ENCODE results near the gene PPP2R5C.

PPP2R5C gene

DNA sequence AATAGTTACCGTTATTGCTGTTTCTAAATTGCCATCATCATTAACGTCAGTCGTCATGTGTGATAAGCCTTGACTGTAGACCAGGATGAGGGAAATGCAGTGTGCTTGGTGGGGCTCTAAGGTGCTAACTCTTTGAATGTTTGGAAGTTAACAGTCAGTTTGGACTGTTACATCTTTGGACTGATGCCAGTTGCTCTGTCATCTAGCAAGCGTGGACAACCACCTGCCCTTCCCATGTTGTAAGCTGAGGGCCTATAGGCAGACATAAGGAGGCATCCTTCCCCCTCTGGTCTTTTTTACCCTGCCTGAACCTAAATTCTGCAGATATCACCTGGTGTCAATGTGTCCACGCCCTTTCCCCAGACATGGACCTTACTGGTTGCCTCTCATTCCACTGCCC lies 94.4 kb downstream of the PPP2R5C start (continued):
- no peak for TF ChIP-seq TSHZ2 (CRISPR knock-in tag; IDR thresholded peaks at IDR 0.05)
- no peak for TF ChIP-seq ZNF565 (CRISPR knock-in tag; conservative IDR thresholded peaks at IDR 0.05; ENCODE audit: low read depth)

- no peak for ATAC-seq
- TF ChIP-seq, protein P1, sequence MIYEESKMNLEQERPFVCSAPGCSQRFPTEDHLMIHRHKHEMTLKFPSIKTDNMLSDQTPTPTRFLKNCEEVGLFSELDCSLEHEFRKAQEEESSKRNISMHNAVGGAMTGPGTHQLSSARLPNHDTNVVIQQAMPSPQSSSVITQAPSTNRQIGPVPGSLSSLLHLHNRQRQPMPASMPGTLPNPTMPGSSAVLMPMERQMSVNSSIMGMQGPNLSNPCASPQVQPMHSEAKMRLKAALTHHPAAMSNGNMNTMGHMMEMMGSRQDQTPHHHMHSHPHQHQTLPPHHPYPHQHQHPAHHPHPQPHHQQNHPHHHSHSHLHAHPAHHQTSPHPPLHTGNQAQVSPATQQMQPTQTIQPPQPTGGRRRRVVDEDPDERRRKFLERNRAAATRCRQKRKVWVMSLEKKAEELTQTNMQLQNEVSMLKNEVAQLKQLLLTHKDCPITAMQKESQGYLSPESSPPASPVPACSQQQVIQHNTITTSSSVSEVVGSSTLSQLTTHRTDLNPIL (CRISPR knock-in tag; IDR thresholded peaks at IDR 0.05; ENCODE audit: low read depth) = no peak
- no peak for TF ChIP-seq RARB (CRISPR knock-in tag; IDR thresholded peaks at IDR 0.05)
- no peak for TF ChIP-seq ESRRG (CRISPR knock-in tag; IDR thresholded peaks at IDR 0.05)
These were observed 95.0 kb downstream of the PPP2R5C start for GRCh38 chr14:101856536-101856935.

GRCh38 chr14:101857226-101857625 lies 95.7 kb downstream of the PPP2R5C start:
- ATAC-seq = no peak

More at GRCh38 chr14:101857226-101857625, 95.7 kb downstream of the PPP2R5C start:
- TF ChIP-seq, protein P2, sequence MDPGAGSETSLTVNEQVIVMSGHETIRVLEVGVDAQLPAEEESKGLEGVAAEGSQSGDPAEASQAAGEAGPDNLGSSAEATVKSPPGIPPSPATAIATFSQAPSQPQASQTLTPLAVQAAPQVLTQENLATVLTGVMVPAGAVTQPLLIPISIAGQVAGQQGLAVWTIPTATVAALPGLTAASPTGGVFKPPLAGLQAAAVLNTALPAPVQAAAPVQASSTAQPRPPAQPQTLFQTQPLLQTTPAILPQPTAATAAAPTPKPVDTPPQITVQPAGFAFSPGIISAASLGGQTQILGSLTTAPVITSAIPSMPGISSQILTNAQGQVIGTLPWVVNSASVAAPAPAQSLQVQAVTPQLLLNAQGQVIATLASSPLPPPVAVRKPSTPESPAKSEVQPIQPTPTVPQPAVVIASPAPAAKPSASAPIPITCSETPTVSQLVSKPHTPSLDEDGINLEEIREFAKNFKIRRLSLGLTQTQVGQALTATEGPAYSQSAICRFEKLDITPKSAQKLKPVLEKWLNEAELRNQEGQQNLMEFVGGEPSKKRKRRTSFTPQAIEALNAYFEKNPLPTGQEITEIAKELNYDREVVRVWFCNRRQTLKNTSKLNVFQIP (CRISPR knock-in tag; IDR thresholded peaks at IDR 0.05; ENCODE audit: borderline replicate concordance, low read depth) = no peak
- TF ChIP-seq CSDC2 (CRISPR knock-in tag; IDR thresholded peaks at IDR 0.05) (no peak), ZNF565 (CRISPR knock-in tag; conservative IDR thresholded peaks at IDR 0.05; ENCODE audit: low read depth) (no peak), ZFP30 (CRISPR knock-in tag; IDR thresholded peaks at IDR 0.05) (no peak), ARNTL (CRISPR knock-in tag; IDR thresholded peaks at IDR 0.05; ENCODE audit: borderline replicate concordance, low read depth) (no peak), ZFP3 (CRISPR knock-in tag; IDR thresholded peaks at IDR 0.05) (no peak), TSHZ2 (CRISPR knock-in tag; IDR thresholded peaks at IDR 0.05) (no peak), PPARA (CRISPR knock-in tag; IDR thresholded peaks at IDR 0.05; ENCODE audit: borderline replicate concordance) (no peak), BACH2 (CRISPR knock-in tag; IDR thresholded peaks at IDR 0.05; ENCODE audit: borderline replicate concordance) (no peak), ZNF70 (CRISPR knock-in tag; IDR thresholded peaks at IDR 0.05) (no peak), ZNF8 (CRISPR knock-in tag; IDR thresholded peaks at IDR 0.05) (no peak), ZC3H10 (CRISPR knock-in tag; IDR thresholded peaks at IDR 0.05) (no peak), OSR1 (CRISPR knock-in tag; IDR thresholded peaks at IDR 0.05) (no peak), GLIS3 (CRISPR knock-in tag; IDR thresholded peaks at IDR 0.05) (no peak), SNAI2 (CRISPR knock-in tag; IDR thresholded peaks at IDR 0.05) (no peak), ESRRG (CRISPR knock-in tag; IDR thresholded peaks at IDR 0.05) (no peak)
- TF ChIP-seq, protein P3, sequence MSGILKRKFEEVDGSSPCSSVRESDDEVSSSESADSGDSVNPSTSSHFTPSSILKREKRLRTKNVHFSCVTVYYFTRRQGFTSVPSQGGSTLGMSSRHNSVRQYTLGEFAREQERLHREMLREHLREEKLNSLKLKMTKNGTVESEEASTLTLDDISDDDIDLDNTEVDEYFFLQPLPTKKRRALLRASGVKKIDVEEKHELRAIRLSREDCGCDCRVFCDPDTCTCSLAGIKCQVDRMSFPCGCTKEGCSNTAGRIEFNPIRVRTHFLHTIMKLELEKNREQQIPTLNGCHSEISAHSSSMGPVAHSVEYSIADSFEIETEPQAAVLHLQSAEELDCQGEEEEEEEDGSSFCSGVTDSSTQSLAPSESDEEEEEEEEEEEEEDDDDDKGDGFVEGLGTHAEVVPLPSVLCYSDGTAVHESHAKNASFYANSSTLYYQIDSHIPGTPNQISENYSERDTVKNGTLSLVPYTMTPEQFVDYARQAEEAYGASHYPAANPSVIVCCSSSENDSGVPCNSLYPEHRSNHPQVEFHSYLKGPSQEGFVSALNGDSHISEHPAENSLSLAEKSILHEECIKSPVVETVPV (CRISPR knock-in tag; IDR thresholded peaks at IDR 0.05) = no peak
- TF ChIP-seq, protein P1 (CRISPR knock-in tag; IDR thresholded peaks at IDR 0.05; ENCODE audit: low read depth) = no peak

Data from SK-N-SH treated with all-trans-retinoic acid at 6 μM for 48 hours (cell line).